Measurements from ENCODE around the gene MINDY3.

MINDY3 gene

GRCh38 chr10:15742836-15743235 lies 117.5 kb downstream of the MINDY3 start (continued):
- TF ChIP-seq, protein P1, sequence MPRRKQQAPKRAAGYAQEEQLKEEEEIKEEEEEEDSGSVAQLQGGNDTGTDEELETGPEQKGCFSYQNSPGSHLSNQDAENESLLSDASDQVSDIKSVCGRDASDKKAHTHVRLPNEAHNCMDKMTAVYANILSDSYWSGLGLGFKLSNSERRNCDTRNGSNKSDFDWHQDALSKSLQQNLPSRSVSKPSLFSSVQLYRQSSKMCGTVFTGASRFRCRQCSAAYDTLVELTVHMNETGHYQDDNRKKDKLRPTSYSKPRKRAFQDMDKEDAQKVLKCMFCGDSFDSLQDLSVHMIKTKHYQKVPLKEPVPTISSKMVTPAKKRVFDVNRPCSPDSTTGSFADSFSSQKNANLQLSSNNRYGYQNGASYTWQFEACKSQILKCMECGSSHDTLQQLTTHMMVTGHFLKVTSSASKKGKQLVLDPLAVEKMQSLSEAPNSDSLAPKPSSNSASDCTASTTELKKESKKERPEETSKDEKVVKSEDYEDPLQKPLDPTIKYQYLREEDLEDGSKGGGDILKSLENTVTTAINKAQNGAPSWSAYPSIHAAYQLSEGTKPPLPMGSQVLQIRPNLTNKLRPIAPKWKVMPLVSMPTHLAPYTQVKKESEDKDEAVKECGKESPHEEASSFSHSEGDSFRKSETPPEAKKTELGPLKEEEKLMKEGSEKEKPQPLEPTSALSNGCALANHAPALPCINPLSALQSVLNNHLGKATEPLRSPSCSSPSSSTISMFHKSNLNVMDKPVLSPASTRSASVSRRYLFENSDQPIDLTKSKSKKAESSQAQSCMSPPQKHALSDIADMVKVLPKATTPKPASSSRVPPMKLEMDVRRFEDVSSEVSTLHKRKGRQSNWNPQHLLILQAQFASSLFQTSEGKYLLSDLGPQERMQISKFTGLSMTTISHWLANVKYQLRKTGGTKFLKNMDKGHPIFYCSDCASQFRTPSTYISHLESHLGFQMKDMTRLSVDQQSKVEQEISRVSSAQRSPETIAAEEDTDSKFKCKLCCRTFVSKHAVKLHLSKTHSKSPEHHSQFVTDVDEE (CRISPR knock-in tag; IDR thresholded peaks at IDR 0.05), result no peak
- TF ChIP-seq OSR1 (CRISPR knock-in tag; IDR thresholded peaks at IDR 0.05), result no peak

DNA sequence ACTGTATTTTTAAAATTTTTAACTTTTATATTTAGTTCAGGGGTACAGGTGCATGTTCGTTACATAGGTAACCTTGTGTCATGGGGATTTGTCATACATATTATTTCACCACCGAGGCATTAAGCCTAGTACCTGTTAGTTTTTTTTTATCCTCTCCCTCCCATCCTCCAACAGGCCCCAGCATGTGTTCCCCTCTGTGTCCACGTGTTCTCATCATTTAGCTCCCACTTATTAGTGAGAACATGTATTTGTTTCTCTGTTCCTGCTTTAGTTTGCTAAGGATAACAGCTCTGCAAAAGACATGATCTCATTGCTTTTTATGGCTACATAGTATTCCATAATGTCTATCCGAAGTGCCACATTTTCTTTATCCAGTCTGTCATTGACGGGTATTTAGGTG lies 118.2 kb downstream of the MINDY3 start:
- ATAC-seq, result no peak
- no peak for TF ChIP-seq PPARA (CRISPR knock-in tag; IDR thresholded peaks at IDR 0.05; ENCODE audit: borderline replicate concordance)
- no peak for TF ChIP-seq CREB5 (CRISPR knock-in tag; IDR thresholded peaks at IDR 0.05; ENCODE audit: low read depth)
- no peak for TF ChIP-seq BACH2 (CRISPR knock-in tag; IDR thresholded peaks at IDR 0.05; ENCODE audit: borderline replicate concordance)
- no peak for TF ChIP-seq OSR1 (CRISPR knock-in tag; IDR thresholded peaks at IDR 0.05)

GRCh38 chr10:15741581-15741980 lies 118.7 kb downstream of the MINDY3 start:
- TF ChIP-seq, protein P2, sequence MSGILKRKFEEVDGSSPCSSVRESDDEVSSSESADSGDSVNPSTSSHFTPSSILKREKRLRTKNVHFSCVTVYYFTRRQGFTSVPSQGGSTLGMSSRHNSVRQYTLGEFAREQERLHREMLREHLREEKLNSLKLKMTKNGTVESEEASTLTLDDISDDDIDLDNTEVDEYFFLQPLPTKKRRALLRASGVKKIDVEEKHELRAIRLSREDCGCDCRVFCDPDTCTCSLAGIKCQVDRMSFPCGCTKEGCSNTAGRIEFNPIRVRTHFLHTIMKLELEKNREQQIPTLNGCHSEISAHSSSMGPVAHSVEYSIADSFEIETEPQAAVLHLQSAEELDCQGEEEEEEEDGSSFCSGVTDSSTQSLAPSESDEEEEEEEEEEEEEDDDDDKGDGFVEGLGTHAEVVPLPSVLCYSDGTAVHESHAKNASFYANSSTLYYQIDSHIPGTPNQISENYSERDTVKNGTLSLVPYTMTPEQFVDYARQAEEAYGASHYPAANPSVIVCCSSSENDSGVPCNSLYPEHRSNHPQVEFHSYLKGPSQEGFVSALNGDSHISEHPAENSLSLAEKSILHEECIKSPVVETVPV (CRISPR knock-in tag; IDR thresholded peaks at IDR 0.05), result no peak
- no peak for TF ChIP-seq CREB5 (CRISPR knock-in tag; IDR thresholded peaks at IDR 0.05; ENCODE audit: low read depth)
- TF ChIP-seq GLIS3 (CRISPR knock-in tag; IDR thresholded peaks at IDR 0.05), result no peak
- no peak for TF ChIP-seq BACH2 (CRISPR knock-in tag; IDR thresholded peaks at IDR 0.05; ENCODE audit: borderline replicate concordance)
- no peak for TF ChIP-seq PPARA (CRISPR knock-in tag; IDR thresholded peaks at IDR 0.05; ENCODE audit: borderline replicate concordance)
- no peak for TF ChIP-seq ARNTL (CRISPR knock-in tag; IDR thresholded peaks at IDR 0.05; ENCODE audit: borderline replicate concordance, low read depth)
- no peak for TF ChIP-seq ZC3H10 (CRISPR knock-in tag; IDR thresholded peaks at IDR 0.05)
- no peak for TF ChIP-seq CSDC2 (CRISPR knock-in tag; IDR thresholded peaks at IDR 0.05)
- TF ChIP-seq TOX (CRISPR knock-in tag; IDR thresholded peaks at IDR 0.05; ENCODE audit: borderline replicate concordance), result no peak
- TF ChIP-seq, protein P1 (CRISPR knock-in tag; IDR thresholded peaks at IDR 0.05), result no peak
- no peak for TF ChIP-seq ZNF565 (CRISPR knock-in tag; conservative IDR thresholded peaks at IDR 0.05; ENCODE audit: low read depth)
- no peak for ATAC-seq

DNA sequence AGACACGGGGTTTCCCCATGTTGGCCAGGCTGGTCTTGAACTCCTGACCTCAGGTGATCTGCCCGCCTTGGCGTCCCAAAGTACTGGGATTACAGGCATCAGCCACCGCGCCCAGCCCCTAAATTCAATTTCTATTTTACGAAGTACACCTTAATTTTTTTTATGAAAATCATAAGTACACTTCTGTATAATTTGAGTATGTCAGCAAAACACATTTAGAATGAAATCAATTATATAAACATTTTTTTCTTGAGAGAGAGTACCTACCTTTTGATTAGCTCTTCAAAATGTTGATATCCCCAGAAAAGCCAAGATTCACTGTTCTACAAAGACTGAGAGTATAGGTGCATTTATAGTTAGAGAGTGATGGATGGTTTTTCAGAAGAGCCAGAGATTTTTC lies 120.0 kb downstream of the MINDY3 start:
- ATAC-seq, result no peak
- TF ChIP-seq PATZ1 (CRISPR knock-in tag; IDR thresholded peaks at IDR 0.05; ENCODE audit: borderline replicate concordance), result no peak
- TF ChIP-seq TOX (CRISPR knock-in tag; IDR thresholded peaks at IDR 0.05; ENCODE audit: borderline replicate concordance), result no peak
- no peak for TF ChIP-seq CSDC2 (CRISPR knock-in tag; IDR thresholded peaks at IDR 0.05)
- TF ChIP-seq ZC3H10 (CRISPR knock-in tag; IDR thresholded peaks at IDR 0.05), result no peak
- no peak for TF ChIP-seq ESRRG (CRISPR knock-in tag; IDR thresholded peaks at IDR 0.05)
- TF ChIP-seq SNAI2 (CRISPR knock-in tag; IDR thresholded peaks at IDR 0.05), result no peak
- TF ChIP-seq PPARA (CRISPR knock-in tag; IDR thresholded peaks at IDR 0.05; ENCODE audit: borderline replicate concordance), result no peak
- TF ChIP-seq GLIS3 (CRISPR knock-in tag; IDR thresholded peaks at IDR 0.05), result no peak
- no peak for TF ChIP-seq ZNF8 (CRISPR knock-in tag; IDR thresholded peaks at IDR 0.05)
- TF ChIP-seq TCF4 (CRISPR knock-in tag; IDR thresholded peaks at IDR 0.05; ENCODE audit: borderline replicate concordance), result no peak
- TF ChIP-seq, protein P2 (CRISPR knock-in tag; IDR thresholded peaks at IDR 0.05), result no peak

Data from SK-N-SH treated with all-trans-retinoic acid at 6 μM for 48 hours (cell line).